ENCODE results near the gene HPCAL1.
A peak's percentile ranks its signal among the peaks of the same experiment; 100 is the strongest.

Gene HPCAL1

DNA sequence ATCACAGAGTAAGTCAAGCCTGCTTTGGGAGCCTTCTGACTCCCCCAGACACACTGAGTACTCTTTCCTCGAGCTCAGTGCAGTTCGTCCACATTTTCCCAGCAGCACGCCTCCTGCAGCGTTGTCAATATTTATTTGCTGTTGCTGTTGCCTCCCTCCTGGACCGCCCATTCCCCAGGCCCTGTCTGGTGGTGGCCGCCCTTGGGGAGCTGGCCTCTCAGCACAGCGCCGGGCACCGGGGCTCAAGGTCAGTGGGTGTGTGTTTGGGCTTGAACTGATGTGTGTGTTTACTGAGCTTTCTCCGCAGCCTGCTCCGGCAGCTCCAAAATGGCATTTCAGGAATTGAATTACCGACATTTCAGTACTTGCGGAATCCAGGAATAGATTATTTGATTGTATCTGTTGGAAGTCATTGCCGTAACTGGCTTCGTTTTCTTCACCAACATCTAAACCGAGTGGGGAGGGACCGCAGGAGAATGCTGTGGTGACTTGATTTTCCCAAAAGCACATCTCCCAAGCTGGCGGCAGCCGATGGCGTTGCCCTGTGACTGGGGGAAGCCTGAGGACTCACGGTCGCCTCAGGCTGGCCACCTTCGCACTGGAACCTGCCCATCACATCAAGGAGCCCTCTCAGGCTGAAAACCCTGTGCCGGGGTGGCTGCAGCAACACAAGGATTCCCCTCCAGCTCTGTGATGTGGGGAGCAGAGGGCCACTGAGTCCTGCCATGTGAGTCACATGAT, 66.0 kb downstream of the HPCAL1 start:
- no peak for DNase-seq (ENCODE audit: low read depth in 1 of 2, low spot score in 1 of 2)

DNA sequence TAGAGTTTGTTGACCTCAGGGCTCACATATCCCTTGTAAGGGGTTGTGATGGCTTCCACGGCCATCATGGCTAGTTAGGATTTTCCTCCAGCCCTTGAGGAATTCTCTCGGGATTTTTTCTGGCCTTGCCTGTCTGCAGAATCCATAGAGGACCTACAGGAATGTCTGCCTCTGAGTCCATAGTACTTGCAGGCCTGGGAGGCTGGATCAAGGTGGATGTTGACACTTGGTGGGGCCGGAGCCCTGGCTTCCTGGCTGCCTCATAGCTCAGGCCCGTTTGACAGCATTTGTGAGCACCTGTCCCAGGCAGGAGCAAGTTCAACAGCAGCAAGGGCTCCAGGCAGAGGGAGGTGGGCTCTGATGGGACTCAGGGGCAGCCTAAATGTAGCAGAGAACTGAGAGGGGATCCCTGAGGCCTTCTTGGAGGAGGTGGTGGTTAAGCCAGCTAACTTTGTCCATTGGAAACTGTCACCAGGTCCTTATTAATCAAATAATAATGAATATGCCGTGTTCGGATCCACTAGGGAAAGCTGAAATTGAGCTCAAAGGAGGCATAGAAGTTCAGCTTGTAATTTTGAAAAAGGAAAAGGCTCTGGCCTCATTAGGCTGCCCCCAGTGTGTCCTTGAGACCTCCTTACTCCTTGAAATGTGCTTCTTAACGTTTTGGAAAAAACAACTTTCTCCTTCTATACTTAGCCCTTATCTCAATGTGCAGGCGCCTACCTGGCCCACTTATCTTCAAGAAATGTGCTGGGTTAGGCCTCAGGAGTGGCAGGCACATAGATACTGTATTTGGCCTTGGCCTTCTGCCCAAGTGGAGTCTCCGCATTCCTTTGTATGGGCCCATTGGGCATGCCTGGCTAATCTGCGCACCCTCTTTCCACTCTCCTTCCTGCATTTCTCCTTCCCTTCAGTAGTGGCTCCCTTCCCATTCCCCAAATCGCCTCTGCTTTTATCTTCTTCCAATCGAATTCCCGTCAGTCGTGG, 66.9 kb downstream of the HPCAL1 start:
- DNase-seq (ENCODE audit: low read depth in 1 of 2, low spot score in 1 of 2), result no peak

DNA sequence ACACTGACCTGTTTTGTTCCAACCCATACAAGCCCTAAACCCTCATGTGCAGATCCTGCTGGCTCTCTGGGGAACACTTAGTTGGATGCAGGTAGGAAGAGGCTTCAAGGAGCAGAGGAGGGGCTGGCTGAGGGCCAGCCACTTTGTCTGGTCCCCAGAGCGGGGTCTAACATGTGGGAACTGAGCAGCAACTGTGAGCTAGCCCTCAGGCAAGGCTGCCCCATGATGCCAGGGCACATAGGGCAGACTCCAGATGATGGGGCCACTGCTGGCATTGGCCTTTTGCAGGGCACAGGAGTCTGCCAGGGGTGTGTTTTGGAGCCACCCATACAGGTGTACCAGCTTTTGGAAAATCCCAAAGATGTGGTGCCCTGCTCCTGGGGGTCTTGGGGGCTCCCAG, 67.7 kb downstream of the HPCAL1 start:
- DNase-seq (ENCODE audit: low read depth in 1 of 2, low spot score in 1 of 2), result no peak

DNA sequence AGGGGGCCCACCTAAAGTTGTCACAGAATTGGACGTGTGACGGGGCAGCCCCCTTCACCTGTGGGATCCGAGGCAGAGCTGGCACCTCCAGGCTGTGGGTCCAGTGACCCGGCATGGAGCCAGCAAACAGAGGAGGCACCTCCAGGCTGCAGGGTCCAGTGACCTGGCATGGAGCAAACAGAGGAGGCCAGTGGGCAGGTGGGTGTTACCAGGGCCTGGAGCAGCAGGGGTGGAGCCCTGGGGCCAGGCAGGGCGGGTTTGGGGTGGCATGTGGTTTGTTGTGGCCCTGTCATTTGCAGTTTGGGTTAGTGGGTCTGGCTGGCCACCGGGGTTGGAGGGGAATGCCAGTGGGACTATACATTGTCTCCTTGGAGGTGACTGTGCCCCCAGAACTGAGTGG, 68.2 kb downstream of the HPCAL1 start:
- DNase-seq (ENCODE audit: low read depth in 1 of 2, low spot score in 1 of 2), result no peak

DNA sequence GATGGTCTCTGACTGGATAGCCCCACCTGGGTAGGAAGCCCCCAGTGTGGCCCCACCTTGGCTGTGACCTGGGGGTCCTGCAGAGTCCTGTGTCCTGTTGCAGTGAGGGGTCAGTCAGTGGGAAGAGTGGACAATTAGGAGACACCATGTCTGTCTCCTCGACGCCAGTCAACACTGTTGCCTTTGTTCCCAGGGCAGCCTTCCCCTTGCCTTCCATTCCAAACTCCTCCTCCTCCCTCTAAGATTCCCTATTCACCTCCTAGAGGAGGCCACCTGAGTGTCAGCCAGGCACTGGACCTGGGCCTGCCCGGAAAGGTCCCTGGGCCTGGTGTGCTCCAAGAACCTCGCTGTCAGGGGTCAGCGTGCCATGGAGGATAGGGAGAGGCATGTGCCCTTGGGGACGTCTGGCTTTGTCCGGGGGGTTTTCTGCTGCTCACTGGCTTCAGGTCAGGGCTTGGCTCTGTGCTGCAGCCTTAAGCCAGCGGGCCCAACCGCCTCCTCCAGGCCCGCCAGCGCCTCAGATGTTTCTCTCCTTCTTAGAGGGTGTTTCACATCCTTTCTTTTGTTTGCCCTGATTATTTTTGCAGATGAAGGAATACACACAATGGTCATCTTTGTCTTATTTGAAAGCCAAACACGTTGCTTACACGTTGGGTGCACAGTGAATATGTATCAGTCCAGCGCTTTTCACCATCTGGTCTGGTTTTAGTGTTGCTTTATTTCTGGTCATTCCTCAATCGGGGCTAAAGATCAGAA, 68.9 kb downstream of the HPCAL1 start:
- DNase-seq (ENCODE audit: low read depth in 1 of 2, low spot score in 1 of 2), result no peak

DNA sequence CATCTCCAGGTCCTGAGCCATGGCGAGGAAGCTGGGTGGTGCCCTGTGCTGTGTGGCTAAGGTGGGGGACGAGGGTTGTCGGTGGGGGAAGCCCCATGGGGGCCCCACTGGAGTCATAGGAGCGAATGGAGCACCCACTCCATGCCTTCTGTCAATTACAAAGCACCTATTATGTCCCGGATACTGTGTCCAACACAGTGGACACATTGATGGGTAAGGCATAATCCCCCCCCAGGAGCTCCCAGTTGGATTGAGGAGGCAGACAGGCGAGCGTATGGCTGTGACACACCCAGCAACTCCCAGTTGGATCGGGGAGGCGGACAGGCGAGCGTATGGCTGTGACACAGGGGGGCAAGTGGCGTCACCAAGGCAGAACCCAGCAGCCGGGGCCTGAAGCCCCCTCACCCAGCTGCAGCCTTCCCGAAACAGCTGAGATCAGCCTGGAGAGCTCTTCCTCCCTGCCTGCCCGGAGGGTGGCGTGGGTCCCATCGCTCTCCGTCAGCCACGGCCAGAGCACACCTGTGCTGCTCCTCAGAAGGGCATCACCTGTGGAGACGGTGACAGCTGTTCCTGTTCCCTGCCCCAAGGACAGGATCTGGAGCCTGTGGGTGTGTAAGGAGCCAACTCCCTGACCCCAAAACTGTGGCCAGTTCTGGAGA, 69.6 kb downstream of the HPCAL1 start:
- DNase-seq (ENCODE audit: low read depth in 1 of 2, low spot score in 1 of 2), result no peak

DNA sequence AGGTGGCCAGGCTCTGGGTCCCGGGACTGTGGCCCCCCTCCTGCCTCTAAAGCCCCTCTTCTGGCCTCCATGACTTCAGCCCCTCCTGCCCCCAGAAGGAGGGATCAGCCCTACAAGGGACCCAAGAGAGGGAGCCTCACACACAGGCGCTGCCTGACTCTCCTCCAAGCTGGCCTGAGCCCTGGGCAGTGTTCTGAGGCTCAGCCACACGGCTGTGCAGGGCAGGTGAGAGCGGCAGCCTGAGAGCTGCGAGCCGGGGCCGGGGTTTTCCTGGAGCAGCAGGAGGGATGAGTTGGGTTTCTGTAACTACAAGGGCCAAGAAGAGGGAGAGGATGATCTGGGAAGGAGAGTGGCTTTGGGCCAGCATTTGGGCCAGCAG, 70.1 kb downstream of the HPCAL1 start:
- no peak for DNase-seq (ENCODE audit: low read depth in 1 of 2, low spot score in 1 of 2)

DNA sequence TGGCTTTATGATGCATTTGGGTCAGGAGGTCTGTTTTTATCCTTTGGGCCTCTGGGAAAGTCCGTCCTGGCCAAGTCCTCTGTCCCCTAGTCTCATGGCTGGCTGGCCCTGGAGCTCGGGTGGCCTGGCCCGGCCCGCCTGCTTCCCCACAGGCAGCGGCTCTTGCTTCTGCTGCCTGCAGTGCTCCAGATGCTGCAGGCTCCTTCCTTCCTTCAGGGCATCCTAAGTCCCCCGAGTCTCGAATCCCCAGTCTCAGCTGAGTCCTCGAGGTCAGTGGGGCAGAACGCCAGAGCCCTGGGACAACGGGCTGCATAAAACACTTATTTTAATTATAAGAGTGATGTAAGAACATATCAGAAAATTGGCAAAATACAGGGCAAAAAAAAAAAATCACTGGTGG, 71.2 kb downstream of the HPCAL1 start:
- DNase-seq (ENCODE audit: low read depth in 1 of 2, low spot score in 1 of 2), result no peak

DNA sequence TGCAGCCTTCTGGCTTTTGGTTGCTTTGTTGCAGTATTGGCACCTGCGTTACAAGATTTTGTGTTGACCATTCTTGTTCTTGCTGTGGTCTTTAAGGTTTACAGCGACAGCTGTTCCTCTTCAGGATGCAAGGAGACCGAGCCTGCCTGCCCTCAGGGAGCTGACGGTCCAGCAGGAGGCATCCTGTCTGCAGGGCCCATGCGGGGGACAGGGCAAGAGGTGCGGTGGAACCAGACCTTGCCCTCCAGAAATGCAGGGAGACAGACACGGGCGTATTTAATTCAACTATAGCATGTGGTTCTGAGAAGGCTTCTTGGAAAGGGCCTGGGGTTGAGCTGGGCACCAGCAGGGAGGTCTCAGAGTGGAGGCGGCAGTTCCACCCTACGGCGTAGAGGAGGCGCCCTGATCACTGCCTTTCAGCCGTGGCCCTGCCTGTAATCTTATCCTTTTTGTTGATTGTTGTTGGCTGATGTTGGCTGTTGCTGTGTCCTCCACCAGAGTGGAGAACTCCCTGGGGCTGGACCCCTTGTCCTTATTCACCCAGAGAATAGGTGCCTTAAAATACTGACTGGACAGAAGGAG, 71.7 kb downstream of the HPCAL1 start:
- no peak for DNase-seq (ENCODE audit: low read depth in 1 of 2, low spot score in 1 of 2)

DNA sequence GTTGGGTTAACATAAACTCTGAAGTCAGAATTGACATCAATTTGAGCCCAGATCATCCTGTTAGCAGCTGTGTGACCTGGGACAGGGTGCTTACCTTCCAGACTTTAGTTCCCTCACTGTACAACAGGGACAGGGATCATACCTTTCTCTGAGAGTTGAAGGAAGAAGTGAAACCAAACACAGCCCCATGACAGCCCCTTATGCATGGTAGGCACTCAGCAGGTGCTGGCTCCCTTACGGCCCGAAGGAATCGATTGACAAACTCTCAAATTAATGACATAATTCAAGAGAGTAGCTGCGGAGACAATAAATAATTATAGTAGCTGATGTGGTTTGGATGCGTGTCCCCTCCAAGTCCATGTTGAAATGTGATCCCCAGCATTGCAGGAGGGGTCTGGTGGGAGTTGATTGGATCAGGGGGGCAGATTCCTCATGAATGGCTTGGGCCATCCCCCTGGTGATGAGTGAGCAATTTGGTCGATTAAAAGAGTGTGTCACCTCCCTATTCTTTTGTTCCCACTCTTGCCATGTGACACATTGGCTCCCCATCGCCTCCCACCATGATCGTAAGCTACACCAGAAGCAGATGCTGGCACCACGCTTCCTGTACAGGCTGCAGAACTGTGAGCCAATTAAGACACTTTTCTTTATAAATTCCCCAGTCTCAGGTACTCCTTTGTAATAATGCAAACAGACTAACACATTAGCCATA, 73.0 kb downstream of the HPCAL1 start:
- no peak for DNase-seq (ENCODE audit: low read depth in 1 of 2, low spot score in 1 of 2)

DNA sequence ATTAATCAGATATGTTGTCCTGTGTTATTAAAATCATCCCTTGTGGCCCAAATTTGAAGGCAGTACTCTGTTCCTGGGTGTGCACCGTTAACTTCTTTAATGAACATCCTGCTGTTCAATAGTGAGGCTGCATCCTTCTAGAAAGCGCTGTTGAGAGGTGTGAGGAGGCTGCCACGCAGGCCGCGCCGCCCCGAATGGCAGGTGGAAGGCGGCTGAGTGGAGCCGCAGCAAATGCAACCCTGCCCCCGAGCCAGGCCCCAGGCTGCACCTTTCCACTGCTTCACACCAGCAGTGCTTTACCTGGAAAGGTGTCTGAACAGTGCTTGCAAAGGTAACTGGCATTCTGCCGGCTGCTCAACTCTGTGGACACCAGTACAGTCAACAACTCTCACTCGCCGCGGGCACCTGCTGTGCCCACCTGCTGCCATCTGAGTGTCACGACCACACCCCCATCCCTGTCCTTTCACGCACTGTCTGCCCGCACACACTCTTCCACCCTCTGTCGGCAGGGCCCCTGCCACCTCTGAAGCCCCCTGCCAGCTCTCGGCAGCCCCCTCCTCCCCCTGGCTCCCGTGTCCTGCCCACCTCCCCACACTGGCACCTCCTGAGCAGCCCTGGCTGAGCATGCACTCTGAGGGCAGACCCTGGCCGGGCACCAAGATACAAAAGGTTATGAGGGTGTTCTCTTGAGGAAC, 74.5 kb downstream of the HPCAL1 start:
- DNase-seq (ENCODE audit: low read depth in 1 of 2, low spot score in 1 of 2), result no peak

DNA sequence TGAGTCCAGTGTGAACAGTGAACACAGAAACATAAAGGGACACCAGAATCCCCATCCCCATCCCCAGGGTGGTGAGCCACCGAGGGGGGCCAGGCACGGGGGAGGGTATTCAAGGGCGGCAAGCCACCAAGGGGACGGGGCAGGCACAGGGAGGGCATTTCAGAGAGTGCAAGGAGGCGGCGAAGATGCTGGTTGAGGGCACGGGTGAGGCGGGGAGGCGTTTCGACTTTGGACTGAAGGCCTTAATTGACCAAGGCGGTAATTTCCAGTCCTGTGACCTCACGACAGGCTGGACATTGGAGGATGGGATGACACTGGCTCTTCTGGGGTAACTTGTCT, 75.0 kb downstream of the HPCAL1 start:
- DNase-seq (ENCODE audit: low read depth in 1 of 2, low spot score in 1 of 2), result no peak

DNA sequence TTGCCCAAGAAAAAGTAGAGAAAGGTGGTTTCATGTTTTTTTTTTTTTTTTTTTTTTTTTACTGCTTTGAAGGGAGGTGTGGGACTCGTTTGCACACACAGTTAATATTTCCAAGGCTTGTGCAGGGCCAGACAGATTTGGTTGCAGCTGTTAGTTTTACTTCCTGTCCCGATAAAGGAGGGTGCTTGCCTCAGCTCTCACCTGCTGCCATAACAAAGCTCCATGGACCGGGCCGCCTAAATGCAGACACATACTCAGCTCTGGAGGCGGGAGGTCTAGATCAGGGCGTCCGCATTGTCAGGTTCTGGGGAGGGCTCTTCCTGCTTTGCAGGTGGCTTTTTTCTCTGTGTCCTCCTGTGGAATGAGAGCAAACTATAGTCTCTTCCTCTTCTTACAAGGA, 75.5 kb downstream of the HPCAL1 start:
- DNase-seq (ENCODE audit: low read depth in 1 of 2, low spot score in 1 of 2), result no peak

DNA sequence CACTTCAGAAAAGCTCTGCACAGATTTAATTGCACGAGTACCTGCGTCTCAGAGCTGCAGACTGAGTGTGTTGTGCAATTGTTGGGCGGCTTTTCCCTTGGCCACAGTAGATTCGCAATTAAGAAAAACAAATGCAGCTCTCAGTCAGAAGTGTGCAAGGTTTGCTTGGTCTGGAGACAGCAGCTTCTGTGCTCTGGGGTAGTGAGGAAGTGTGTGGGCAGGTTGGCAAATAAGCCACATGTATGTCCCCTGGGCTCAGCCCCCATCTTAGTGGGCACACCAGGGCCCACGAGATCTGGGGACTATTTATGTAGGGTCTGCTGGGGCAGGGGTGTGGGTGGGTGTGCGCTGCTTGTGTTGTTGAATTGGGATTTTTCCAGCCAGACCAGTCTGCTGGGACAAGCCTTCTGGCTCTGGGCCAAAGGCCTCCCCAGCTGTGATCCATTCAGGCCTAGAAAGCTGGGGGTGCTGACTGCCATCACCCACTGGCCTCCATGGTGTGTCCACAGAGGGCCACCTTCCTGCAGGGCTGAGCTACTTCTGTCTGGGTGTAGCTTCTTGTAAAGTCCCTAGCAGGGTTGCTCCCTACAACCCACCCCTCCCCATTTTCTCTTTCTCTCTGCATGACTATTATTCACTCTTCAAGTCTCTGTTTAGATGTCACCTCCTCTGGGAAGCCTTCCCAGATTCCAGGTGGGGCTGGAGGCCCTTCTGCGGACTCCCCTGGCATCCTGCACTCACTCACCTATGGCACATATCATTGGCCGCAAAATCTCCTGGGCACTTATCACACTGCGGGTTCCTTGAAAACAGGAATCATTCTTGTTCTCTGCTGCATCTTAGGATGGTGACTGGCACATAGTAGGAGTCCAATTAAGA, 77.6 kb downstream of the HPCAL1 start:
- DNase-seq (ENCODE audit: low read depth in 1 of 2, low spot score in 1 of 2), result no peak

DNA sequence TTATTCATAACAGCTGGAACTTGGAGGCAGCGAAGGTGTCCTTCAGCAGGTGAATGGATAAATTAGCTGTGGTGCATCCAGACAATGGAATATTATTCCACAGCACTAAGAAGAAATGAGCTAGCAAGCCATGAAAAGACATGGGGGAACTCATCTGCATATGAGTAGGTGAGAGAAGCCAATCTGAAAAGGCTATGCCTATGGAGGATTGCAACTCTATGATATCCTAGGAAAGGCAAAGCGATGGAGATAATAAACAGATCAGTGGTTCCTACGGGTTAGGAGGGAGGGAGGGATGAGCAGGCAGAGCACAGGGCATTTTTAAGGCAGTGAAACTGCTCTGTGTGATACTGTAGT, 79.3 kb downstream of the HPCAL1 start:
- no peak for DNase-seq (ENCODE audit: low read depth in 1 of 2, low spot score in 1 of 2)

DNA sequence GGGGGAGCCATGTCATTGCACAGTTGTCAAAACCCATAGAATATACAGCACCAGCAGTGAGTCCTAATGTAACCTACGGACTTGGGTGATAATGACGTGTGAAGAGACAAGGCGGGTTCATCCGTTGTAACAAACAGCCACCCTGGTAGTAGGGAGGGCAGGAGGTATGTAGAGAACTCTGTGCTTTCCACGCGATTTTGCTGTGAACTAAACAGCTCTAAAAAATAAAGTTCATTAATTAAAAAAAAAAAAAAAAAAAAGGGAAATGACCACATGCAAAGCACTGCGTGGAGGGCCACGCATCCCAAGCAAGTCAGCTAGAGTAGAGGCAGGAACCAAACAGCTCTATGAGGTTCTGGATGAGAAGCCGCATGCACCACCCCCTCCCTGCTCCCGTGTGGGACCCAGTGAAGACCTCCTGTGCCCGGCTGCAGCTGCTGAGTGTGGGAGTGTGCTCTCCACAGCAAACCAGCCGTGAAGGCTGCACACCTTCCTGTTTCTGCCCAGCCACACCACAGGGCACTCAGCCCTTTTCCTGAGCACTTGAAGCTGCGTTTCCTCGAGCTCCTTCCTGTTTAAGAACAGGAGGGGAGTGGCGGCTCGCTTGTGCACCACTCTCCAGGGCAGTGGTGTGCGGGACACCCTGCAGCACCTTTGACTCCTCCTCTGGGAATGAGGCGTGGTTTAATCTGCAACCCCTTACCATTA, 79.8 kb downstream of the HPCAL1 start:
- peak in 1 of 2 donors; percentile 8 for DNase-seq (ENCODE audit: low read depth in 1 of 2, low spot score in 1 of 2)

DNA sequence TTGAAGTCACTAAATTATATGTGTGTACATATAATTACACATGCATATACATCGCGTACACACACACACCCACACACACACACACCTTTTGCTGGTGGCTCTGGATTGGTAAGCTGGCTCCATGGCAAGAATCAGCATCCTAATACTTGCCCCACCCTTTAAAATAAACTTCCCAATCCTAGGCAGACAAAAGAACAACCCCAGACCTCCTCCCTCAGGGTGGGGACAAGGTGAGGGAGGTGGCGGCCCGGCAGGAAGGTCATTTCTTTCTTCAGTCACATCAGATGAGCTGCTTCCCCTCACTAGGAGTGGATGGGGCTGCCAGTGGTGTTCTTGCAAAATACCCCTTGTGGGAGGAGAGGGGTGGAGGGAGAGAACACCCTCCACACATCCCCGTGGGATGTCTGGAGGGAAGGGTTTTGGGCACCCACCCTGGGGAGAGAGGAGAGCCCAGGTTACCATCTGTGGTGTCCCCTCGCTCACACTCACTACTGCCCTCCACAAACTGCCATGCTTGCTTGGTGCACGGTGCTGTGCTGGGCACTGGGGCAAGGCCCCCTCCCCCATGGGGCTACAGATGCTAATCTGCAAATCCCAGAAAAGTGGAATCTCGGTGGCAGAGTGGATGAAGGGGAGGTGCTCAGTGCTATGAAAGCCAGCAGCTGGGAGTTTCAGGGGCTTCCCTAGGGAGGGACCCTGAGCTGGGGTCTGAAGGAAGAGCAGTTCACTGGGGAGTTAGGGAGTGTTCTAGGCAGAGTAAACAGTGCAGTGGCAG, 81.4 kb downstream of the HPCAL1 start:
- no peak for DNase-seq (ENCODE audit: low read depth in 1 of 2, low spot score in 1 of 2)
